OCI-LY1 (cell line): Measurements from ENCODE around the gene TMEM233.

Experiments
- EZH2 ChIP-seq: fragments of 200-600 bp; sonication (generic), shearing (Covaris generic); IDR thresholded peaks from 2 replicates; pipeline ENCODE4 v1.8.0; 2017; ENCODE audit warnings: borderline replicate concordance, mixed run types, mild to moderate bottlenecking, antibody characterized with exemption, low read length, moderate library complexity, mixed read lengths
- TF ChIP-seq, protein P1 (sequence below): fragments of 200-600 bp; sonication (generic), shearing (Covaris generic); IDR thresholded peaks from 2 replicates; pipeline ENCODE4 v1.5.1; 2017; ENCODE audit warnings: mild to moderate bottlenecking, antibody characterized with exemption, low read length, moderate library complexity, mixed read lengths

DNA sequence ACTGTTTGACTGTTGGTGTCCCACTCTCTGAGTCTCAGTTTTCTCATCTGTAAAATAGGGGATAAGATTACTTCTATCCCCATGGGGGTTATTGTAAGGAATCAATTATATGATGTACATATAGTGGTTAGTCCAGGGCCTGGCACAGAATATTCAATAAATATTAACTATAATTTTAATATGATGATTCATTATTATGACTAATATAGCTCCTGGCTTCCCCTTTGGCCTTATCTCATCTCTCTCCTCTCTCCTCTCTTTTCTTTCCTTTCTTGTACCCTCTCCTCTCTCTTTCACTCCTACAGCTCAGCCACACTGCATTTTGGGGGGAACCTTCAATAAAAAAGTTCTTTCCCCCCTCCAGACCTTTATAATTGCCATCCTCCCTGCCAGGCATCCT, 21.1 kb downstream of the TMEM233 start:
- TF ChIP-seq, protein P1, sequence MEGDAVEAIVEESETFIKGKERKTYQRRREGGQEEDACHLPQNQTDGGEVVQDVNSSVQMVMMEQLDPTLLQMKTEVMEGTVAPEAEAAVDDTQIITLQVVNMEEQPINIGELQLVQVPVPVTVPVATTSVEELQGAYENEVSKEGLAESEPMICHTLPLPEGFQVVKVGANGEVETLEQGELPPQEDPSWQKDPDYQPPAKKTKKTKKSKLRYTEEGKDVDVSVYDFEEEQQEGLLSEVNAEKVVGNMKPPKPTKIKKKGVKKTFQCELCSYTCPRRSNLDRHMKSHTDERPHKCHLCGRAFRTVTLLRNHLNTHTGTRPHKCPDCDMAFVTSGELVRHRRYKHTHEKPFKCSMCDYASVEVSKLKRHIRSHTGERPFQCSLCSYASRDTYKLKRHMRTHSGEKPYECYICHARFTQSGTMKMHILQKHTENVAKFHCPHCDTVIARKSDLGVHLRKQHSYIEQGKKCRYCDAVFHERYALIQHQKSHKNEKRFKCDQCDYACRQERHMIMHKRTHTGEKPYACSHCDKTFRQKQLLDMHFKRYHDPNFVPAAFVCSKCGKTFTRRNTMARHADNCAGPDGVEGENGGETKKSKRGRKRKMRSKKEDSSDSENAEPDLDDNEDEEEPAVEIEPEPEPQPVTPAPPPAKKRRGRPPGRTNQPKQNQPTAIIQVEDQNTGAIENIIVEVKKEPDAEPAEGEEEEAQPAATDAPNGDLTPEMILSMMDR = no peak
- TF ChIP-seq EZH2 = no peak
